ENCODE data around the gene NR2E1.

NR2E1 gene

GRCh38 chr6:108209738-108210137 is 43.9 kb downstream of the NR2E1 start:
- Histone ChIP-seq H3K27me3 (ENCODE audit: control insufficient read depth, insufficient read depth, low read length) (no peaks in the 10 kb centered on the region), H3K4me3 (ENCODE audit: low read length) (no peak overlapping the region), H3K4me1 (ENCODE audit: control insufficient read depth, insufficient read depth, low read length) (no peaks in the 10 kb centered on the region), H3K9ac (ENCODE audit: low read length) (no peak overlapping the region), H3K27ac (ENCODE audit: low read depth, low read length) (no peak overlapping the region), H3K36me3 (ENCODE audit: control insufficient read depth, insufficient read depth, low read length) (peaks cover 3% of the 10 kb centered on the region)

GRCh38 chr6:108210556-108210955 is 44.7 kb downstream of the NR2E1 start:
- Histone ChIP-seq H3K4me1 (ENCODE audit: control insufficient read depth, insufficient read depth, low read length) (no peaks in the 10 kb centered on the region), H3K9ac (ENCODE audit: low read length) (no peak overlapping the region), H3K4me3 (ENCODE audit: low read length) (no peak overlapping the region), H3K27ac (ENCODE audit: low read depth, low read length) (no peak overlapping the region), H3K36me3 (ENCODE audit: control insufficient read depth, insufficient read depth, low read length) (peaks cover 3% of the 10 kb centered on the region), H3K27me3 (ENCODE audit: control insufficient read depth, insufficient read depth, low read length) (no peaks in the 10 kb centered on the region)

DNA sequence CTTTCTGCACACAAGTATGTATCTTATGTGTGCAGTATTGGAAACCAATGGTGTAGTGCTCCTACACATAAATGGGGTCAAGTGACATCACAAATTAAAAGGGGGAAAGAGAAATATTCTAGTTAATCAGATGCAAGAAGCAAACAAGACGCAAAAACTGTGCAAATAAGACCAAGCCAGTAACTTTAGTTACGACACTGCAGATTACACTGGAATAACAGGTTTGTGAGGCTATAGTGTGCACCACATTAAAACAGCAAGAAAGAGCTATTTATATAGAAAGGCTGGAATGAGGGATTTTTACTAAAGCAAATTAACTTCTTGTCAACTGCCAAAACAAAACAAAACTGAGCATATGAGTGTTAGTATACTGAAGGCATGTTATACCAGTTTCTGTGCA is 45.8 kb downstream of the NR2E1 start:
- H3K27ac ChIP-seq (ENCODE audit: low read depth, low read length), result no peak overlapping the region
- H3K4me3 ChIP-seq (ENCODE audit: low read length), result no peak overlapping the region
- H3K27me3 ChIP-seq (ENCODE audit: control insufficient read depth, insufficient read depth, low read length), result no peaks in the 10 kb centered on the region
- H3K36me3 ChIP-seq (ENCODE audit: control insufficient read depth, insufficient read depth, low read length), result peaks cover 5% of the 10 kb centered on the region
- no peak overlapping the region for H3K9ac ChIP-seq (ENCODE audit: low read length)
- no peaks in the 10 kb centered on the region for H3K4me1 ChIP-seq (ENCODE audit: control insufficient read depth, insufficient read depth, low read length)

DNA sequence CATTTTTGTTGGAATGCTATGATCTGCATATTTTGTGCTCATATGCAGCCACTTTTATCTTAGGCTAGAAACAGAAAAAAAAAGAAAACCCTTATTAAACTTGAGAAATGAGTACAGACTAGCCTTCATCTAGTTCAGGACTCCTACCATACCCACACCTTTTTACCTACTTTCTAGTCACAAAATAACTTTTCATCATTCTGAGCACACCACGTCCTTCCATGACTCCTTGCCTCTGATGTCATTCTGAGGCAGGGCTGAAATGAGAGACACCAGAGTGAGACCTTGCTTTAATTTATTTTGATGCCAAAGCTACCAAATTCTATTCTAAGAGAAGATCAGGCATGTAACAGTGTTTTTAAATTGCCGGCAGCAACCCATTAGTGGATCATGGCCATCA is 56.2 kb downstream of the NR2E1 start:
- H3K27ac ChIP-seq (ENCODE audit: low read depth, low read length), result no peak overlapping the region
- H3K4me3 ChIP-seq (ENCODE audit: low read length), result no peak overlapping the region
- H3K36me3 ChIP-seq (ENCODE audit: control insufficient read depth, insufficient read depth, low read length), result peaks cover 5% of the 10 kb centered on the region
- no peak overlapping the region for H3K9ac ChIP-seq (ENCODE audit: low read length)
- H3K27me3 ChIP-seq (ENCODE audit: control insufficient read depth, insufficient read depth, low read length), result no peaks in the 10 kb centered on the region
- H3K4me1 ChIP-seq (ENCODE audit: control insufficient read depth, insufficient read depth, low read length), result no peaks in the 10 kb centered on the region

GRCh38 chr6:108222504-108222903 is 56.7 kb downstream of the NR2E1 start:
- Histone ChIP-seq H3K4me1 (ENCODE audit: control insufficient read depth, insufficient read depth, low read length) (no peaks in the 10 kb centered on the region), H3K36me3 (ENCODE audit: control insufficient read depth, insufficient read depth, low read length) (peaks cover 5% of the 10 kb centered on the region), H3K27ac (ENCODE audit: low read depth, low read length) (no peak overlapping the region)

GRCh38 chr6:108227290-108227689 is 61.5 kb downstream of the NR2E1 start:
- no peaks in the 10 kb centered on the region for H3K27me3 ChIP-seq (ENCODE audit: control insufficient read depth, insufficient read depth, low read length)
- no peaks in the 10 kb centered on the region for H3K36me3 ChIP-seq (ENCODE audit: control insufficient read depth, insufficient read depth, low read length)
- no peak overlapping the region for H3K27ac ChIP-seq (ENCODE audit: low read depth, low read length)
- H3K4me1 ChIP-seq (ENCODE audit: control insufficient read depth, insufficient read depth, low read length), result no peaks in the 10 kb centered on the region
- H3K9ac ChIP-seq (ENCODE audit: low read length), result no peak overlapping the region
- no peak overlapping the region for H3K4me3 ChIP-seq (ENCODE audit: low read length)

More at GRCh38 chr6:108222504-108222903, 56.7 kb downstream of the NR2E1 start:
- no peaks in the 10 kb centered on the region for H3K27me3 ChIP-seq (ENCODE audit: control insufficient read depth, insufficient read depth, low read length)
- no peak overlapping the region for H3K9ac ChIP-seq (ENCODE audit: low read length)
- H3K4me3 ChIP-seq (ENCODE audit: low read length), result no peak overlapping the region

GRCh38 chr6:108228416-108228815 is 62.6 kb downstream of the NR2E1 start:
- no peaks in the 10 kb centered on the region for H3K4me1 ChIP-seq (ENCODE audit: control insufficient read depth, insufficient read depth, low read length)
- H3K9ac ChIP-seq (ENCODE audit: low read length), result no peak overlapping the region
- no peak overlapping the region for H3K4me3 ChIP-seq (ENCODE audit: low read length)
- no peaks in the 10 kb centered on the region for H3K36me3 ChIP-seq (ENCODE audit: control insufficient read depth, insufficient read depth, low read length)
- H3K27ac ChIP-seq (ENCODE audit: low read depth, low read length), result no peak overlapping the region
- H3K27me3 ChIP-seq (ENCODE audit: control insufficient read depth, insufficient read depth, low read length), result no peaks in the 10 kb centered on the region

- Histone ChIP-seq H3K36me3 (ENCODE audit: control insufficient read depth, insufficient read depth, low read length) (no peaks in the 10 kb centered on the region), H3K4me1 (ENCODE audit: control insufficient read depth, insufficient read depth, low read length) (no peaks in the 10 kb centered on the region), H3K9ac (ENCODE audit: low read length) (no peak overlapping the region), H3K27ac (ENCODE audit: low read depth, low read length) (no peak overlapping the region), H3K27me3 (ENCODE audit: control insufficient read depth, insufficient read depth, low read length) (no peaks in the 10 kb centered on the region), H3K4me3 (ENCODE audit: low read length) (no peak overlapping the region)
Measured at GRCh38 chr6:108235127-108235526, 69.3 kb downstream of the NR2E1 start.

GRCh38 chr6:108236791-108237190 is 71.0 kb downstream of the NR2E1 start:
- Histone ChIP-seq H3K4me1 (ENCODE audit: control insufficient read depth, insufficient read depth, low read length) (no peaks in the 10 kb centered on the region), H3K27ac (ENCODE audit: low read depth, low read length) (no peak overlapping the region), H3K36me3 (ENCODE audit: control insufficient read depth, insufficient read depth, low read length) (no peaks in the 10 kb centered on the region), H3K9ac (ENCODE audit: low read length) (no peak overlapping the region), H3K4me3 (ENCODE audit: low read length) (no peak overlapping the region), H3K27me3 (ENCODE audit: control insufficient read depth, insufficient read depth, low read length) (no peaks in the 10 kb centered on the region)

DNA sequence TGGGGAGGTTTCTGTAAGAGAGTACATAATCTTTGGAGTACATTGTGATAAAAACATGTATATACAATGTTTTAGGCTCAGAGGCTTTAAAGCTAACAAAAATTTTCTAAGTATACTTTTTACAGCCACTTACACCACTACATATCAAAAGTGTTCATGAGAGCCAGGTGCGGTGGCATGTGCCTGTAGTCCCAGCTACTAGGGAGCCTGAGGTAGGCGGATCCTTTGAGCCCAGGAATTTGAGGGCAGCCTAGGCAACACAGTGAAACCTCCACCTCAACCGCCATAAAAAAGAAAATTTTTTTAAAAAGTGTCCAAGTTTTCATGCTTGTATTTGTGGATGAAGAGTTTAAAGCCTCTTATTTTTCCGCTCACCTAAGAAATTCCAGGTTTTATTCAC is 72.5 kb downstream of the NR2E1 start:
- H3K27ac ChIP-seq (ENCODE audit: low read depth, low read length), result no peak overlapping the region
- no peaks in the 10 kb centered on the region for H3K27me3 ChIP-seq (ENCODE audit: control insufficient read depth, insufficient read depth, low read length)
- H3K36me3 ChIP-seq (ENCODE audit: control insufficient read depth, insufficient read depth, low read length), result no peaks in the 10 kb centered on the region
- no peak overlapping the region for H3K9ac ChIP-seq (ENCODE audit: low read length)
- H3K4me3 ChIP-seq (ENCODE audit: low read length), result no peak overlapping the region
- no peaks in the 10 kb centered on the region for H3K4me1 ChIP-seq (ENCODE audit: control insufficient read depth, insufficient read depth, low read length)

Measured in rectal smooth muscle tissue (tissue), 1 donor.